Gastroesophageal sphincter (tissue), 4 donors: ENCODE measurements around the gene ALDH3A2. TPM values are rescaled to one million over a fixed set of nuclear protein-coding genes. Genes with fewer than 3 reads are reported as not detected.

Source experiments
- ATAC-seq: fragments of 150-250 bp; one replicate; pipeline ENCODE4 v1.9.1; 2016; ENCODE audit warnings: mild to moderate bottlenecking, moderate library complexity
- H3K27ac ChIP-seq, 4 donors: fragments of 200-600 bp; sonication (generic) in 3 of 4; 1 replicate in 3 of 4; 2 replicates in 1 of 4; pipeline ENCODE4 v1.5.1; 2016 to 2019
- H3K27me3 ChIP-seq: fragments of 200-600 bp; sonication (generic); one replicate; pipeline ENCODE4 v1.5.1; 2019
- H3K36me3 ChIP-seq, 2 donors: fragments of 200-600 bp; sonication (generic); one replicate each; pipeline ENCODE4 v1.5.1; 2019; ENCODE audit warnings: control low read depth in 1 of 2
- H3K4me1 ChIP-seq, 3 donors: fragments of 200-600 bp; sonication (generic); 1 replicate in 2 of 3; 2 replicates in 1 of 3; pipeline ENCODE4 v1.5.1; 2016 to 2019; ENCODE audit warnings: control low read depth in 2 of 3
- H3K4me3 ChIP-seq, 2 donors: fragments of 200-600 bp; sonication (generic); one replicate each; pipeline ENCODE4 v1.5.1; 2019; ENCODE audit warnings: mild to moderate bottlenecking in 1 of 2, moderate library complexity in 1 of 2
- H3K9me3 ChIP-seq, 3 donors: fragments of 200-600 bp; sonication (generic); one replicate each; pipeline ENCODE4 v1.5.1; 2017 to 2019; ENCODE audit warnings: control low read depth in 2 of 3
- CTCF ChIP-seq, 4 experiments: fragments of 200-600 bp in 2 of 4; fragments of 450-650 bp in 2 of 4; sonication (generic) in 1 of 4; IDR thresholded peaks; one replicate each; pipeline ENCODE4 v1.5.1; 2017 to 2019; ENCODE audit warnings: antibody characterized with exemption in 4 of 4, mild to moderate bottlenecking in 2 of 4, moderate library complexity in 2 of 4
- EP300 ChIP-seq: sonication (generic); formaldehyde crosslinking; IDR thresholded peaks from one replicate; pipeline ENCODE4 v1.6.1; 2017; ENCODE audit warnings: antibody characterized with exemption, mild to moderate bottlenecking
- POLR2A ChIP-seq, 2 donors: fragments of 450-650 bp; IDR thresholded peaks; one replicate each; pipeline ENCODE4 v1.6.1; 2017; ENCODE audit warnings: antibody characterized with exemption in 2 of 2, mild to moderate bottlenecking in 2 of 2, moderate library complexity in 1 of 2
- POLR2AphosphoS5 ChIP-seq: sonication (generic); formaldehyde crosslinking; IDR thresholded peaks from one replicate; pipeline ENCODE4 v1.6.1; 2017; ENCODE audit warnings: antibody characterized with exemption
- WGBS, 2 donors: methylation state at CpG; one replicate each; pipeline ENCODE4 v1.1.5; 2018; ENCODE audit warnings: low coverage in 1 of 2; 5-methylcytosine and 5-hydroxymethylcytosine counted together
- total RNA-seq, 4 donors: library from RNA; depleted of rRNA; stranded (reverse); fragments of >200 nt; gene quantifications; one replicate each; pipeline ENCODE4 v1.1.0, GENCODE V29; 2016

Gene ALDH3A2
- total RNA-seq, 4 donors from 2014 or later = 61.9 to 162 (median 124) TPM

- no peak for ATAC-seq
- 0% methylated on average over 2 of the region's 2 CpGs; no CpG with 5 or more reads in 1 of the 2 donors for WGBS, 2 donors
- Histone ChIP-seq H3K36me3 (peaks cover 0 to 13% of the 10 kb centered on the region in 2 donors), H3K9me3 (no peaks in the 10 kb centered on the region), H3K4me1 (peaks cover 9 to 67% (median 23%) of the 10 kb centered on the region in 3 donors), H3K27me3 (no peaks in the 10 kb centered on the region), H3K4me3 (peak overlapping the region; percentile 68 to 73), H3K27ac (peak overlapping the region; percentile 95 to 97 (median 96))
- TF ChIP-seq POLR2A (IDR thresholded peaks at IDR 0.05) (no peak), POLR2AphosphoS5 (no peak), CTCF (IDR thresholded peaks at IDR 0.05) (no peak), EP300 (no peak)
Measured at GRCh38 chr17:19649274-19649541, 657 bp downstream of the ALDH3A2 start.

- H3K4me1 ChIP-seq = peaks cover 9 to 61% (median 23%) of the 10 kb centered on the region in 3 donors
- H3K27ac ChIP-seq = no peak overlapping the region
- no peaks in the 10 kb centered on the region for H3K27me3 ChIP-seq
- H3K4me3 ChIP-seq = peak overlapping the region in 1 of 2 donors; percentile 73
- ATAC-seq = no peak
- peaks cover 0 to 30% of the 10 kb centered on the region in 2 donors for H3K36me3 ChIP-seq
- no peaks in the 10 kb centered on the region for H3K9me3 ChIP-seq
- no peak for TF ChIP-seq POLR2AphosphoS5
- TF ChIP-seq EP300 = no peak
- no peak for TF ChIP-seq POLR2A (IDR thresholded peaks at IDR 0.05)
- no peak for TF ChIP-seq CTCF (IDR thresholded peaks at IDR 0.05)
- WGBS, 2 donors = 83% methylated on average over 1 of the region's 1 CpG; no CpG with 5 or more reads in 1 of the 2 donors
Measured at GRCh38 chr17:19650826-19651225, 2.3 kb downstream of the ALDH3A2 start.

- peak overlapping the region; percentile 7 to 56 (median 40) for H3K27ac ChIP-seq
- peaks cover 0 to 38% of the 10 kb centered on the region in 2 donors for H3K36me3 ChIP-seq
- no peaks in the 10 kb centered on the region for H3K27me3 ChIP-seq
- peak overlapping the region in 1 of 2 donors; percentile 3 for H3K4me3 ChIP-seq
- no peak for ATAC-seq
- no peaks in the 10 kb centered on the region for H3K9me3 ChIP-seq
- 70 to 78% methylated on average over 5 of the region's 5 CpGs for WGBS, 2 donors
- peaks cover 9 to 56% (median 22%) of the 10 kb centered on the region in 3 donors for H3K4me1 ChIP-seq
- TF ChIP-seq CTCF (IDR thresholded peaks at IDR 0.05) (no peak), POLR2AphosphoS5 (no peak), EP300 (no peak), POLR2A (IDR thresholded peaks at IDR 0.05) (no peak)
Measured at GRCh38 chr17:19651451-19652238, 3.1 kb downstream of the ALDH3A2 start.

GRCh38 chr17:19652595-19652994 lies 4.0 kb downstream of the ALDH3A2 start:
- ATAC-seq = no peak
- H3K4me1 ChIP-seq = peaks cover 0 to 56% (median 13%) of the 10 kb centered on the region in 3 donors

More at GRCh38 chr17:19652595-19652994, 4.0 kb downstream of the ALDH3A2 start:
- TF ChIP-seq CTCF (IDR thresholded peaks at IDR 0.05) (no peak), EP300 (no peak), POLR2AphosphoS5 (no peak)
- Histone ChIP-seq H3K27me3 (no peaks in the 10 kb centered on the region), H3K27ac (peak overlapping the region in 3 of 4 donors; percentile 40 to 56 (median 41)), H3K4me3 (no peak overlapping the region), H3K36me3 (peaks cover 0 to 47% of the 10 kb centered on the region in 2 donors), H3K9me3 (no peaks in the 10 kb centered on the region)
- 43 to 63% methylated on average over 3 of the region's 3 CpGs for WGBS, 2 donors
